ENCODE measurements around the gene COL20A1. TPM values are rescaled to one million over a fixed set of nuclear protein-coding genes. Genes with fewer than 3 reads are reported as not detected.

COL20A1 gene
- polyA plus RNA-seq, 2 of the 4 experiments (the other 2 are of a cell fraction), result 0.21 to 0.93 TPM

DNA sequence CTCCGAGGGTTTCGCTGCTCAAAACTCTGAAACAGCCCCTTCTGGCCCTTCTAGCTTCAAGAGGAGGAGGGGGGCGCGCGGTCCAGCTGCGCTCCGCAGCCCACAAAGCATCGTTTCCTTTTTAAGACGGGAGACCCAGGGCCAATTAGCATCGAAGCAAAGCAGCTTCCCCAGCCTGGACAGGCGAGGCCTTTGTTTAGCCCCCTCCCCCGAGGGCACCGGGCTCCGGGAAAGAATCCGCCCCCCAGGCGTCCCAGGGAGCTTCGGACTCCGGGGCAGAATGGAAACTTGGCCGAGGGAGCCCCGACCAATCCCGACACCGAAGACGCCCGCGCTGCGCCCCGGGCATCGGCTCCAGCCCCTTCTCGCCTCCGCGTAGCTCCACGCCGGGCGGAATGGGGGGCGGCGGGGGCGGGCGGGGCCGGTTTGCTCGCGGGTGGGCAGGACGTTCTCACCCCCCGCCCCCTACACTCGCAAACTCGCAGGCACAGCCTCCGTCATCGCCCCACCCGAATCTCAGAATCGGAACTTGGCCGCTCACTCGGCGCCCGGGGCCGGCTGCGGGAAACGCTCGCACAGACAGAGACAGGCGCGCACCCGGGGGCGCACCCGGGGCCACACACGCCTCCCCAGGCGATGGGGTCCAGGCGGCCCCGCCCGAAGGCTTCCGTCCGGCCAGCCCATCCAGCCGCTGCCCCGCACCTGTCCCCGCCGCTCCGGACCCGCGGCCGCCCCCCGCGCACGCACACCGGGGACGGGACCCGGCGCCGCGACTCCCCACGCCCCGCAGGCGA, 39.4 kb upstream of the COL20A1 start:
- peak overlapping the region; percentile 67 to 94 for H3K27ac ChIP-seq
- ATAC-seq (peak; percentile 7 to 41; a peak in 3 of 6 replicates), FAIRE-seq (no peak), DNase-seq (ENCODE audit: low read depth in 1 of 2, low spot score in 1 of 2) (peak in 1 of 2 experiments; percentile 45)
- CTCF ChIA-PET, result interaction anchor here (1.5 to 6.9 kb wide), 4 partner anchors 18 to 35 kb away, joined by 8 to 154 read pairs (median 34); partner anchors contain the start of gene BIRC7
- POLR2A ChIA-PET, result interaction anchor here (1.1 kb wide), 1 partner anchor 30 kb away, joined by 5 read pairs; no protein-coding TSS in a partner anchor
- H3K4me1 ChIP-seq, result peaks cover 54% of the 10 kb centered on the region
- H3K4me2 ChIP-seq, result peak overlapping the region; percentile 90
- H3K4me3 ChIP-seq, result peak overlapping the region; percentile 50
- 19% methylated on average over 47 of the region's 89 CpGs for WGBS (ENCODE audit: missing lambda C conversion rate)
- TF ChIP-seq MYC (IDR thresholded peaks at IDR 0.05; ENCODE audit: borderline replicate concordance, low read length) (no peak), JUN (IDR thresholded peaks at IDR 0.05) (peak in 1 of 2 experiments; percentile 24; a peak in 1 of 5 replicates), CHD4 (IDR thresholded peaks at IDR 0.05; ENCODE audit: borderline replicate concordance) (no peak)
- no peaks in the 10 kb centered on the region for H3K9me3 ChIP-seq

- DNase-seq (ENCODE audit: low read depth in 1 of 2, low spot score in 1 of 2) (no peak), FAIRE-seq (no peak), ATAC-seq (no peak)
- TF ChIP-seq BHLHE40 (IDR thresholded peaks at IDR 0.05; ENCODE audit: low read depth, low read length), result no peak
- no peak for TF ChIP-seq POLR2A (IDR thresholded peaks at IDR 0.05; ENCODE audit: low read length)
- TF ChIP-seq CEBPB (IDR thresholded peaks at IDR 0.05), result no peak
- no peak for TF ChIP-seq PHF8 (IDR thresholded peaks at IDR 0.05; ENCODE audit: borderline replicate concordance, low read depth)
- TF ChIP-seq SMC3 (IDR thresholded peaks at IDR 0.05), result no peak
- no peak for TF ChIP-seq TFCP2L1 (CRISPR knock-in tag; IDR thresholded peaks at IDR 0.05)
- no peak for TF ChIP-seq E2F6 (IDR thresholded peaks at IDR 0.05; ENCODE audit: borderline replicate concordance, low read depth)
- TF ChIP-seq FOSL2 (IDR thresholded peaks at IDR 0.05), result no peak
- TF ChIP-seq FOSL2 (CRISPR knock-in tag; IDR thresholded peaks at IDR 0.05), result no peak
- no peak for TF ChIP-seq ZNF302 (CRISPR knock-in tag; IDR thresholded peaks at IDR 0.05)
- no peak for TF ChIP-seq HEYL (CRISPR knock-in tag; IDR thresholded peaks at IDR 0.05)
- no peak for TF ChIP-seq ZFP36 (IDR thresholded peaks at IDR 0.05; ENCODE audit: borderline replicate concordance, partially characterized antibody)
- TF ChIP-seq NR3C1 (IDR thresholded peaks at IDR 0.05), result no peak
- no peak for TF ChIP-seq RCOR1 (IDR thresholded peaks at IDR 0.05; ENCODE audit: low read depth, low read length)
- no peak for TF ChIP-seq FOXS1 (CRISPR knock-in tag; IDR thresholded peaks at IDR 0.05)
- TF ChIP-seq TP53 (CRISPR knock-in tag; IDR thresholded peaks at IDR 0.05), result no peak
- no peak for TF ChIP-seq ZC3H11A (IDR thresholded peaks at IDR 0.05)
- TF ChIP-seq, protein P1, sequence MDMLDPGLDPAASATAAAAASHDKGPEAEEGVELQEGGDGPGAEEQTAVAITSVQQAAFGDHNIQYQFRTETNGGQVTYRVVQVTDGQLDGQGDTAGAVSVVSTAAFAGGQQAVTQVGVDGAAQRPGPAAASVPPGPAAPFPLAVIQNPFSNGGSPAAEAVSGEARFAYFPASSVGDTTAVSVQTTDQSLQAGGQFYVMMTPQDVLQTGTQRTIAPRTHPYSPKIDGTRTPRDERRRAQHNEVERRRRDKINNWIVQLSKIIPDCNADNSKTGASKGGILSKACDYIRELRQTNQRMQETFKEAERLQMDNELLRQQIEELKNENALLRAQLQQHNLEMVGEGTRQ (IDR thresholded peaks at IDR 0.05), result no peak
- TF ChIP-seq ATOH8 (CRISPR knock-in tag; IDR thresholded peaks at IDR 0.05; ENCODE audit: low read depth), result no peak
- Histone ChIP-seq H3K4me2 (peak within 1 kb of the TSS; percentile 90), H3K27ac (peak within 1 kb of the TSS; percentile 67 to 94), H3K4me1 (peaks cover 48% of the 10 kb centered on the region), H3K9me3 (no peaks in the 10 kb centered on the region), H3K4me3 (peak within 1 kb of the TSS; percentile 50)
- POLR2A ChIA-PET, result no interaction called here
- no CpG with 5 or more reads among the region's 46 CpGs for WGBS (ENCODE audit: missing lambda C conversion rate)
- CTCF ChIA-PET, result interaction anchor here (0.8 to 6.9 kb wide), 6 partner anchors 17 to 70 kb away, joined by 3 to 154 read pairs (median 7); partner anchors contain the start of gene BIRC7
Observed at GRCh38 chr20:63254232-63254605, 38.8 kb upstream of the COL20A1 start, which contains the start of gene NKAIN4. NKAIN4 (minus strand) TSS chr20:63254463; CDS start chr20:63254450, 13 bp downstream.

Measured in A549 (cell line).